Panc1 (cell line): Measurements from ENCODE around the gene CCDC38.

Experiments used
- POLR2AphosphoS5 ChIP-seq: IDR thresholded peaks from 2 replicates; pipeline ENCODE4 v1.6.1; 2012; ENCODE audit warnings: mild to moderate bottlenecking, low read depth, low read length, moderate library complexity
- SIN3A ChIP-seq: IDR thresholded peaks from 2 replicates; pipeline ENCODE4 v1.6.1; 2012; ENCODE audit warnings: low read depth, mild to moderate bottlenecking, low read length, moderate library complexity, borderline replicate concordance; ENCODE audit not compliant: insufficient read depth
- TF ChIP-seq, protein P1 (sequence below): fragments of 450-650 bp; IDR thresholded peaks from 2 replicates; pipeline ENCODE4 v1.5.1; 2017; ENCODE audit warnings: mild to moderate bottlenecking

DNA sequence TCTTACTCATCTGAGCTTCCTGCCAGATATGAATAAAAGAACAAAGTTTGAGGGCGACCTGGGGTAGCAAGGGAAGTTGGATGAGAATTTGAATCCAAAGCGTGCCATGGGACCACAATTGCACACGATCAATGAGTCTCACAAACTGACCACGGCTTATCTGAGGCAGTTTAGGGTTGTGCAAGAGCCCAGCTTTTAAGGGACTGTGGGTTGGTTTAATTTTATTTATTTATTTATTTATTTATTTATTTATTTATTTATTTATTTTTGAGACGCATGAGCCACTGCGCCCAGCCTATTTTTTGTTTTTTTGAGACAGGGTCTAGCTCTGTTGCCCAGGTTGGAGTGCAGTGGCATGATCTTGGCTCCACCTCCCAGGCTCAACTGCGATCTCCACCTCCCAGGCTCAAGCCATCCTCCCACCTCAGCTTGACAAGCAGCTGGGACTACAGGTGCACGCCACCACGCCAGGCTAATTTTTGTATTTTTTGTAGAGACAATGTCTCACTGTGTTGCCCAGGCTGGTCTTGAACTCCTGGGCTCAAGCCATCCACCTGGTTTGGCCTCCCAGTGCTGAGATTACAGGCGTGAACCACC lies 1.8 kb upstream of the CCDC38 start:
- TF ChIP-seq, protein P1, sequence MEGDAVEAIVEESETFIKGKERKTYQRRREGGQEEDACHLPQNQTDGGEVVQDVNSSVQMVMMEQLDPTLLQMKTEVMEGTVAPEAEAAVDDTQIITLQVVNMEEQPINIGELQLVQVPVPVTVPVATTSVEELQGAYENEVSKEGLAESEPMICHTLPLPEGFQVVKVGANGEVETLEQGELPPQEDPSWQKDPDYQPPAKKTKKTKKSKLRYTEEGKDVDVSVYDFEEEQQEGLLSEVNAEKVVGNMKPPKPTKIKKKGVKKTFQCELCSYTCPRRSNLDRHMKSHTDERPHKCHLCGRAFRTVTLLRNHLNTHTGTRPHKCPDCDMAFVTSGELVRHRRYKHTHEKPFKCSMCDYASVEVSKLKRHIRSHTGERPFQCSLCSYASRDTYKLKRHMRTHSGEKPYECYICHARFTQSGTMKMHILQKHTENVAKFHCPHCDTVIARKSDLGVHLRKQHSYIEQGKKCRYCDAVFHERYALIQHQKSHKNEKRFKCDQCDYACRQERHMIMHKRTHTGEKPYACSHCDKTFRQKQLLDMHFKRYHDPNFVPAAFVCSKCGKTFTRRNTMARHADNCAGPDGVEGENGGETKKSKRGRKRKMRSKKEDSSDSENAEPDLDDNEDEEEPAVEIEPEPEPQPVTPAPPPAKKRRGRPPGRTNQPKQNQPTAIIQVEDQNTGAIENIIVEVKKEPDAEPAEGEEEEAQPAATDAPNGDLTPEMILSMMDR = no peak
- TF ChIP-seq SIN3A (no peak), POLR2AphosphoS5 (no peak)
